SU-DHL-6 (cell line): ENCODE data around the gene SOSTDC1.

Source experiments
- EZH2phosphoT487 ChIP-seq: fragments of 200-600 bp; sonication (generic), shearing (Covaris generic); conservative IDR thresholded peaks from 2 replicates; pipeline ENCODE4 v1.6.1; 2018; ENCODE audit warnings: mild to moderate bottlenecking, antibody characterized with exemption, low read length, moderate library complexity, mixed read lengths
- TF ChIP-seq, protein P1 (sequence below): fragments of 200-600 bp; sonication (generic); IDR thresholded peaks from one replicate; pipeline ENCODE4 v1.5.1; 2017; ENCODE audit warnings: antibody characterized with exemption, mild to moderate bottlenecking, low read length, moderate library complexity; ENCODE audit not compliant: insufficient read depth, poor library complexity, severe bottlenecking

- TF ChIP-seq, protein P1, sequence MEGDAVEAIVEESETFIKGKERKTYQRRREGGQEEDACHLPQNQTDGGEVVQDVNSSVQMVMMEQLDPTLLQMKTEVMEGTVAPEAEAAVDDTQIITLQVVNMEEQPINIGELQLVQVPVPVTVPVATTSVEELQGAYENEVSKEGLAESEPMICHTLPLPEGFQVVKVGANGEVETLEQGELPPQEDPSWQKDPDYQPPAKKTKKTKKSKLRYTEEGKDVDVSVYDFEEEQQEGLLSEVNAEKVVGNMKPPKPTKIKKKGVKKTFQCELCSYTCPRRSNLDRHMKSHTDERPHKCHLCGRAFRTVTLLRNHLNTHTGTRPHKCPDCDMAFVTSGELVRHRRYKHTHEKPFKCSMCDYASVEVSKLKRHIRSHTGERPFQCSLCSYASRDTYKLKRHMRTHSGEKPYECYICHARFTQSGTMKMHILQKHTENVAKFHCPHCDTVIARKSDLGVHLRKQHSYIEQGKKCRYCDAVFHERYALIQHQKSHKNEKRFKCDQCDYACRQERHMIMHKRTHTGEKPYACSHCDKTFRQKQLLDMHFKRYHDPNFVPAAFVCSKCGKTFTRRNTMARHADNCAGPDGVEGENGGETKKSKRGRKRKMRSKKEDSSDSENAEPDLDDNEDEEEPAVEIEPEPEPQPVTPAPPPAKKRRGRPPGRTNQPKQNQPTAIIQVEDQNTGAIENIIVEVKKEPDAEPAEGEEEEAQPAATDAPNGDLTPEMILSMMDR: no peak
- no peak for TF ChIP-seq EZH2phosphoT487
Observed at GRCh38 chr7:16512097-16512496, 46.6 kb upstream of the SOSTDC1 start.
